GM12872 (cell line): ENCODE data around the gene SKIC2.

Experiments
- CTCF ChIP-seq: IDR thresholded peaks from 3 replicates; pipeline ENCODE4 v1.5.1; 2011; ENCODE audit warnings: low read depth, mild to moderate bottlenecking, low read length, moderate library complexity; ENCODE audit not compliant: insufficient read depth

Gene SKIC2

DNA sequence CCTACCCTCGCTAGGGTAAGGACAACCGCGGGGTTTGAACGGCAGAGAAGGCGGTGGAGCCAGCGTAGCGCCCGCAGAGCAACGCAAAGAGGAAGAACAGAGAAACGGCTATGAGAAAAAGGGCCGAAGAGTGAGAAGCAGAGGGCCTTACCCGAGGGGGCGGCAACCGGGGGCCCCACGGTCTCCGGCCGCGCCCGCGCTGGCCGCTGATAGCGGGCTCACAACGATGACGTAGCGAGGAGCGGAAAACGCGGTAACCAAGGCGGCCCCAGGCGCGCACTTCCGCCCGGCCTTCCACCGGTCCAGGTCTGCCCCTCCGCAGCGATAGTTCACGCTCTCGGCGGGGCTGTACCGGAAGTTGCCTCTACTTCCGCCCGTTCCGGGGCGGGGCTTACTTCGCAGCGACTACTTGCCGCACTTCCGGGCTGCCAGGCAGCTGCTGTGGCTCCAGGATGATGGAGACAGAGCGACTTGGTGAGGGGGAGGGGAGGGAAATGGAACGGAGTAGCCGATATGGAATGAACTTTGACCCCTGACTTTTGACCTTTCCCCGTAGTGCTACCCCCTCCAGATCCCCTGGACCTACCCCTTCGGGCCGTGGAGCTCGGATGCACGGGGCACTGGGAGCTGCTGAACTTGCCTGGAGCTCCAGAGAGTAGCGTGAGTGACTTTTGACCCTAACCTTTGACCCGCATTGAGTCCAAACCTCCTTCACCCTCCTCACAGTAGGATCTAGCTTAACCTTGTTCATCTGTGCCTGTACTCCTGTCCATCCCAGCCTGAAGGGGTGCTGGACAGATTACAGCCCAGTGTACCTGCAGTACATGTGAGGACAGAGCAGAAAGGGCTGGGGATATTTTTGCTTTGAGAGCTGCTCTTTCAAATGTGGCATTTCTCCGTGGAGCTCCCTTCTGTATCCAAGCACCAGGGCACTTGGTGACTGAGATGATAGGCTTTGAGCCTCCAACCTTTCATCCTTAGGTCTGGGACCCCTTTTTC lies at the start of gene SKIC2, which contains the start of gene NELFE:
Gene SKIC2 (plus strand): TSS at position 435 of the 999 bp plus-strand sequence. CDS start 18 bp downstream, at position 453.
Gene NELFE (minus strand): TSS at position 231 of the 999 bp plus-strand sequence. CDS start 525 bp downstream, outside the sequence.
- TF ChIP-seq CTCF: no peak

DNA sequence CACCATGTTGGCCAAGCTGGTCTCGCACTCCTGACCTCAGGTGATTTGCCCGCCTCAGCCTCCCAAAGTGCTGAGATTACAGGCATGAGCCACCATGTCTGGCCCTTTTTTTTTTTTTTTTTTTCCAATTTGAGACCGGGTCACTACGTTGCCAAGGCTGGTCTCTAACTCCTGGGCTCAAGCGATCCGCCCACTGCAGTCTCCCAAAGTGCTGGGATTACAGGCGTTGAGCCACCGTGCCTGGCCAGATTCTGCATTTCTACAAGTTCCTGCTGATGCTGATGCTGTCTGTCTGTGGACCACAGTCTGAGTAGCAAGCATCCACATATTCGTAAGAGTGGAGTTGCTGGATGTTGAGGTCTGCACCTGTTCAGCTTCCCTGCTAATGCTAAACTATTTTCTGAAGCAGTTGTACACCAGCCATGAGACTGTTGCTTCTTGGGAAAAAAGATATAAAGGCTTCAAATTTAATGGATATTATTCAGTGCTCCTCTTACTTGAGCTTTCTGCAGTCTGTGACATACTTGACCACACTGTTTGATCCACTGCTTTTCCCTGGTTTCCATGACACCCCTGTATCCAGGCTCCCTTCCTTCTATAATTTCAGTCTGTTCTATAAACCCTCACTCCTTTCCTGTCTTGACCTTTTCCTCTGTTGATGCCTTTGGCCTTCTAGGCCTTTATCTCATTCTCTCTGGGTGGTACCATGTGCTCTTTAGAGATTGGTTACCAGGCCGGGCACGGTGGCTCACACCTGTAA lies 47.0 kb upstream of the SKIC2 start:
- TF ChIP-seq CTCF: no peak

GRCh38 chr6:31915351-31915750 lies 43.6 kb upstream of the SKIC2 start:
- no peak for TF ChIP-seq CTCF

- no peak for TF ChIP-seq CTCF
Observed at GRCh38 chr6:31915756-31916155, 43.2 kb upstream of the SKIC2 start.

GRCh38 chr6:31918069-31918720 lies 40.8 kb upstream of the SKIC2 start:
- TF ChIP-seq CTCF: no peak

DNA sequence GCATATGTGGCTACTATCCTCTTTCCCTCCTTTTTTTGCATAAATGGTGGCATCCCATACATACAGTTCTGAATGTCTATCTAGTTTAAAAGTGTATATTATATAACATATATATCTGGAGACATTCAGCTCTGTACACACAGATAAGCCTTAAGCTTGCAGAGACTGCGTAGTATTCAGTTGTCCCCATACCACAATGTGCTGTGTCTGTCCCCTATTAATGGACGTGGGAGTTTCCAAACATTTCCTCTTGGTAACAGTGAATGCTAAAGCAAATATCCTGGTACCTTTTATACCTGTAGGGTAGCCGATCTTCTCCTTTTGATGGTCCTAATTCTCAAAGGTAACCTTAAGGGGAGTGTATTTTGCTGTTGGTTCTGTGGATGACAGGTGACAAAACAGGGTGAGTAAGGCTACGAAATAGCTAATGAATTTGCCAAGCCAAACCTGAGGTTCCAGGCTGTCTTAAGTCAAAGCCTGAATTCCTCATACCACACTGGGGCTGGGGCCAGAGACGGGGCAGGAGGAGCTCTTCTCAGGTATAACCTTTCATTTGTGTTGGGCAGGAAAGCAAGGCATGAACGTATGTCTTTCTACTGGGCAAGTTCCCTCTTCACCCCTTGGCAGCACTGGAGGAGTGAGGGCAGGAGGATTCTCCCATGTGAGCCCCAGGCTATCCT lies 39.2 kb upstream of the SKIC2 start:
- TF ChIP-seq CTCF: no peak
